Measurements from ENCODE around the gene MTRF1.

The MTRF1 gene

DNA sequence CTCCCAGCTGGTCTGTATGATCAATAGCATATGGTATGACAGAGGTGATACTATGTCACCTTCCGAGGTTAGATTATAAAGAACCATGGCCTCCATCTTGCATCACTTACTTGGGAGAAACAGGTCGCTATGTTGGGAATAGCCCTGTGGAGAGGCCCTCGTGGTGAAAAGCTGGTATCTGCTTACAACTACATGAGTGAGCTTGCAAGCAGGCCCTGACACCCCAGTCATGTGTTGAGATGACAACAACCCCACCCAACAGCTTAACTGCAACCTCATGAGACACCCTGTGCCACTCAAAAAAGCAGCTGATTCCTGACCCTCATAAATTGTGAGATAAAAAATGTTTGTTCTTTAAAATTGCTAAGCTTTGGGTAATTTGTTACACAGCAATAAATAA, 18.8 kb downstream of the MTRF1 start:
- peaks cover 5% of the 10 kb centered on the region; the same call in 1 of the 2 replicates for H3K36me3 ChIP-seq (ENCODE audit: insufficient read depth, low read length)
- TF ChIP-seq CTCF (conservative IDR thresholded peaks at IDR 0.05; ENCODE audit: low read length), result no peak
- no peak for TF ChIP-seq EZH2phosphoT487 (IDR thresholded peaks at IDR 0.05; ENCODE audit: borderline replicate concordance)
- H3K4me2 ChIP-seq (ENCODE audit: low read depth, low read length, poor library complexity, severe bottlenecking), result no peak overlapping the region
- no peak overlapping the region for H2AFZ ChIP-seq (ENCODE audit: low read length)
- H3K9me3 ChIP-seq (ENCODE audit: insufficient read depth, low read depth, low read length), result no peaks in the 10 kb centered on the region
- no peaks in the 10 kb centered on the region for H4K20me1 ChIP-seq (ENCODE audit: insufficient read depth, low read length, poor library complexity, severe bottlenecking)
- no peaks in the 10 kb centered on the region for H3K79me2 ChIP-seq (ENCODE audit: insufficient read depth, low read length)
- H3K4me3 ChIP-seq (ENCODE audit: low read length, poor library complexity, severe bottlenecking), result no peak overlapping the region
- H3K4me1 ChIP-seq (ENCODE audit: insufficient read depth, low read length, poor library complexity, severe bottlenecking), result no peaks in the 10 kb centered on the region
- no peaks in the 10 kb centered on the region for H3F3A ChIP-seq (ENCODE audit: low read depth)
- no peaks in the 10 kb centered on the region for H3K9me2 ChIP-seq (replicated peaks; ENCODE audit: low read depth, low read length)
- H3K9ac ChIP-seq (ENCODE audit: low read depth, low read length, poor library complexity, severe bottlenecking), result no peak overlapping the region
- H3K27me3 ChIP-seq (ENCODE audit: insufficient read depth, low read length, poor library complexity, severe bottlenecking), result no peaks in the 10 kb centered on the region

DNA sequence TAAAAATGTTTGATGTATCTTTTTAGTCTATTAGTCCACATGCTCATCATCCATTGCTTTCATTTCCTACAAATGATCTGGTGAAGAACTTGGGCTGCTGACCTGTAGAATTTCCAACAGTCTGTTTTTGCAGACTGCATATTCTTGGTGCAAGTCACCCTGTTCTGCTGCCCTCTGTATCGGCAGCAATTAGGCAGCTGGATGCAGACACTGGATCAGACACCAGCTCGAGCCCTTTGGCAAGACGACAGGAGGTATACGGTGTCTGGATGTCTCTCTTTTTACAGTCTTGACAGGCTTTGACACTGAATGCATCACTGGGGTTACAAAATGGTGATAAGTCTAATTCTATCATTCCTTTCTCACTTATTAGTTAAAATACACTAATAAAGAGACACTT, 21.8 kb downstream of the MTRF1 start:
- Histone ChIP-seq H3K9ac (ENCODE audit: low read depth, low read length, poor library complexity, severe bottlenecking) (no peak overlapping the region), H3K4me2 (ENCODE audit: low read depth, low read length, poor library complexity, severe bottlenecking) (no peak overlapping the region), H4K20me1 (ENCODE audit: insufficient read depth, low read length, poor library complexity, severe bottlenecking) (no peaks in the 10 kb centered on the region), H3K9me3 (ENCODE audit: insufficient read depth, low read depth, low read length) (no peaks in the 10 kb centered on the region), H3K79me2 (ENCODE audit: insufficient read depth, low read length) (no peaks in the 10 kb centered on the region), H2AFZ (ENCODE audit: low read length) (no peak overlapping the region), H3K4me1 (ENCODE audit: insufficient read depth, low read length, poor library complexity, severe bottlenecking) (no peaks in the 10 kb centered on the region), H3K27me3 (ENCODE audit: insufficient read depth, low read length, poor library complexity, severe bottlenecking) (no peaks in the 10 kb centered on the region), H3F3A (ENCODE audit: low read depth) (no peaks in the 10 kb centered on the region), H3K4me3 (ENCODE audit: low read length, poor library complexity, severe bottlenecking) (no peak overlapping the region), H3K36me3 (ENCODE audit: insufficient read depth, low read length) (peaks cover 7% of the 10 kb centered on the region; the same call in 1 of the 2 replicates), H3K9me2 (replicated peaks; ENCODE audit: low read depth, low read length) (no peaks in the 10 kb centered on the region)
- no peak for TF ChIP-seq CTCF (conservative IDR thresholded peaks at IDR 0.05; ENCODE audit: low read length)

DNA sequence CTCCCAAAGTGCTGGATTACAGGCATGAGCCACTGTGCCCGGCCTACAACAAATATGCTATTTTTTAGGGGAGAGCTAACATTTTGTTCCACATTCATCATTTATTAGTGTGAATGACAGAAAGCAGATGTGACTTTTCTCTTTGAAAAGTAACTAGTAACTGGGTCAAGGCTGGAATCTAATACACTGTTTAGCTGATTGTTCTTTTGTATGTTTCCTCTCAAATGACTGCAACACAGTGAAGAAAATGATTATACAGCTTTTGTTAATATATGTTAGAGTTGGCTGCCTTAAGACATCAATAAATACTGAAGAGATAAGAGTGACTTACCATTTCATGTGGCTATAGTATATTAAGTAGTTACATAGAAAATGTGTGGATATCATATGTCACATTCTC, 27.0 kb downstream of the MTRF1 start:
- Histone ChIP-seq H3K9ac (ENCODE audit: low read depth, low read length, poor library complexity, severe bottlenecking) (no peak overlapping the region), H3K4me1 (ENCODE audit: insufficient read depth, low read length, poor library complexity, severe bottlenecking) (no peaks in the 10 kb centered on the region), H3K79me2 (ENCODE audit: insufficient read depth, low read length) (no peaks in the 10 kb centered on the region), H3K9me3 (ENCODE audit: insufficient read depth, low read depth, low read length) (no peaks in the 10 kb centered on the region), H3K27me3 (ENCODE audit: insufficient read depth, low read length, poor library complexity, severe bottlenecking) (no peaks in the 10 kb centered on the region), H3K9me2 (replicated peaks; ENCODE audit: low read depth, low read length) (no peaks in the 10 kb centered on the region), H3K36me3 (ENCODE audit: insufficient read depth, low read length) (peaks cover 9% of the 10 kb centered on the region; the same call in 1 of the 2 replicates), H2AFZ (ENCODE audit: low read length) (no peak overlapping the region), H3F3A (ENCODE audit: low read depth) (no peaks in the 10 kb centered on the region), H4K20me1 (ENCODE audit: insufficient read depth, low read length, poor library complexity, severe bottlenecking) (no peaks in the 10 kb centered on the region), H3K4me2 (ENCODE audit: low read depth, low read length, poor library complexity, severe bottlenecking) (no peak overlapping the region), H3K4me3 (ENCODE audit: low read length, poor library complexity, severe bottlenecking) (no peak overlapping the region)
- no peak for TF ChIP-seq CTCF (conservative IDR thresholded peaks at IDR 0.05; ENCODE audit: low read length)
- no peak for TF ChIP-seq EZH2phosphoT487 (IDR thresholded peaks at IDR 0.05; ENCODE audit: borderline replicate concordance)
